ENCODE results near the gene LCE1D.

- TF ChIP-seq CTCF (IDR thresholded peaks at IDR 0.05) (no peak), POLR2A (IDR thresholded peaks at IDR 0.05) (no peak)
Measured at GRCh38 chr1:152806576-152806975, 10.1 kb downstream of the LCE1D start, which contains the start of gene LCE1C.
